ENCODE data around the gene CILP.

The CILP gene

GRCh38 chr15:65171428-65171827 lies 39.8 kb downstream of the CILP start:
- DNase-seq (ENCODE audit: extremely low spot score, insufficient read length, low read depth) (no peak), FAIRE-seq (no peak)

- FAIRE-seq: no peak
- DNase-seq (ENCODE audit: extremely low spot score, insufficient read length, low read depth): no peak
These were observed 45.4 kb downstream of the CILP start for GRCh38 chr15:65165875-65166274.

- FAIRE-seq (no peak), DNase-seq (ENCODE audit: extremely low spot score, insufficient read length, low read depth) (no peak)
These were observed 47.1 kb downstream of the CILP start for GRCh38 chr15:65164139-65164538.

GRCh38 chr15:65163041-65163440 lies 48.2 kb downstream of the CILP start:
- no peak for FAIRE-seq
- DNase-seq (ENCODE audit: extremely low spot score, insufficient read length, low read depth): no peak

GRCh38 chr15:65156692-65157091 lies 54.6 kb downstream of the CILP start:
- no peak for DNase-seq (ENCODE audit: extremely low spot score, insufficient read length, low read depth)
- no peak for FAIRE-seq

GRCh38 chr15:65154720-65155119 lies 56.6 kb downstream of the CILP start:
- DNase-seq (ENCODE audit: extremely low spot score, insufficient read length, low read depth) (no peak), FAIRE-seq (no peak)

GRCh38 chr15:65147902-65148301 lies 63.4 kb downstream of the CILP start:
- FAIRE-seq (no peak), DNase-seq (ENCODE audit: extremely low spot score, insufficient read length, low read depth) (no peak)

- FAIRE-seq (no peak), DNase-seq (ENCODE audit: extremely low spot score, insufficient read length, low read depth) (no peak)
These were observed 64.8 kb downstream of the CILP start for GRCh38 chr15:65146438-65146837.
